ENCODE results near the gene SLC12A8.
A peak's percentile ranks its signal among the peaks of the same experiment; 100 is the strongest.

SLC12A8 gene

DNA sequence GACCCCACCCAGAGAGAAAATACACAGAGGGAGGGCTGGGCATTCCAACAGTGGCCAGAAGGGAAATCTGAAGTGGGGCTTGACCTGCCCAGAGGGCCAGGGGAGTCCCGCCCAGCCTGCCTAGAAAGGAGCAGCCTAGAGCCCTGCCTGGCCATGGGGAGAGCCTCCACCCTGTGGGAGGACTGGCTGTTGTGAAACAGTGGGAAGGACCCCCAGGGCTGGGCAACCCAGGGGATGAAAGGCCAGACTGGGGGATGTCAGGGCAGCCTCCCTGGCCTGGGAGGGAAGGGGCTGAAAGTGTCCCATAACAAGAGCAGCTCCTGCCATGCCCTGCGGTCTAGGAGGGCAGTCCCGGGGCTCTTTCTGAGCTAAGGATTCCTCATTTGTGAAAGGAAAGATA, 69.0 kb downstream of the SLC12A8 start:
- no peak overlapping the region for H3K4me3 ChIP-seq (ENCODE audit: low read length)
- no peaks in the 10 kb centered on the region for H3K36me3 ChIP-seq (ENCODE audit: control insufficient read depth, insufficient read depth, low read length, severe bottlenecking)
- H3K4me1 ChIP-seq (ENCODE audit: control insufficient read depth, insufficient read depth, low read length): peaks cover 57% of the 10 kb centered on the region
- no peak for DNase-seq (ENCODE audit: low read depth)
- no peaks in the 10 kb centered on the region for H3K9me3 ChIP-seq (ENCODE audit: control insufficient read depth, low read length)
- H3K9ac ChIP-seq (ENCODE audit: low read length): peak overlapping the region; percentile 40
- H3K27me3 ChIP-seq (replicated peaks; ENCODE audit: control insufficient read depth, insufficient read depth, low read length): no peaks in the 10 kb centered on the region

DNA sequence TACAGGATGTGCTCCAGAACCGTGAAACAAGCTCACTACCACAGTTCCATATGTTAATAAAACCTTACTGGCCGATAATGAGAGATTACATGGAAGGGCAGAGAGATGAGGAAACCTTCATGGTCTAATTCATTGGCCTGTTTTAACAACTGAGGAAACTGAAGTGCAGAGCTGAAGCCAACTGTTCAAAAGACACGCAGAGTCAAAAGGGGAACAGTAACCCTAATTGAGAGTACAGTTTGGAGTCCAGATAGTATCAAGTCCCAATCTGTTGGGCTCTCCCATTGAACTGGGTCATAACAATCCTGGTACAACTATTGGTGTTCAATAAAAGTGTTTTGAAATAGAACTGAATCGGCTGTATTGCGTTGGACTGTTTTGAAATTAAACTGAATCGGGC, 69.6 kb downstream of the SLC12A8 start:
- Histone ChIP-seq H3K9ac (ENCODE audit: low read length) (no peak overlapping the region), H3K36me3 (ENCODE audit: control insufficient read depth, insufficient read depth, low read length, severe bottlenecking) (no peaks in the 10 kb centered on the region), H3K4me3 (ENCODE audit: low read length) (no peak overlapping the region), H3K4me1 (ENCODE audit: control insufficient read depth, insufficient read depth, low read length) (peaks cover 53% of the 10 kb centered on the region), H3K9me3 (ENCODE audit: control insufficient read depth, low read length) (no peaks in the 10 kb centered on the region), H3K27me3 (replicated peaks; ENCODE audit: control insufficient read depth, insufficient read depth, low read length) (no peaks in the 10 kb centered on the region)
- DNase-seq (ENCODE audit: low read depth): no peak

DNA sequence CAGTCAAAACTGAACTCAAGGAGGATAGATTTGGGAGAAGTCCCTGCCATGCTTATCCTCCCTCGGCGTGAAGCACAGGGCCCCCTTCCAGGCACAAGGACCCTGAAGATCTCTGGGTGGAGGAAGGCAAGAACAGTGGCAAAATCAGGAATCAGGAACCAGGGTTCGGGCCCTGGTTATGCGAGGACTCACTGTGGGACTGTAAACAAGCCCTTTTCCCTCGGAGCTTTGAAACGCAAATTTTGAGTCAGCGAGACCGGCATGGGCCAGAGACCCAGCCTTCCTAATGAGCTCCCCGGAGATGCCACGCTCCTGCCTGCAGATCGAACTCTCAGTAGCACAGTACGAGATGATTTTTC, 70.1 kb downstream of the SLC12A8 start:
- peak overlapping the region; percentile 70 for H3K9ac ChIP-seq (ENCODE audit: low read length)
- H3K27me3 ChIP-seq (replicated peaks; ENCODE audit: control insufficient read depth, insufficient read depth, low read length): no peaks in the 10 kb centered on the region
- DNase-seq (ENCODE audit: low read depth): no peak
- H3K4me3 ChIP-seq (ENCODE audit: low read length): no peak overlapping the region
- peaks cover 53% of the 10 kb centered on the region for H3K4me1 ChIP-seq (ENCODE audit: control insufficient read depth, insufficient read depth, low read length)
- no peaks in the 10 kb centered on the region for H3K36me3 ChIP-seq (ENCODE audit: control insufficient read depth, insufficient read depth, low read length, severe bottlenecking)
- H3K9me3 ChIP-seq (ENCODE audit: control insufficient read depth, low read length): no peaks in the 10 kb centered on the region

DNA sequence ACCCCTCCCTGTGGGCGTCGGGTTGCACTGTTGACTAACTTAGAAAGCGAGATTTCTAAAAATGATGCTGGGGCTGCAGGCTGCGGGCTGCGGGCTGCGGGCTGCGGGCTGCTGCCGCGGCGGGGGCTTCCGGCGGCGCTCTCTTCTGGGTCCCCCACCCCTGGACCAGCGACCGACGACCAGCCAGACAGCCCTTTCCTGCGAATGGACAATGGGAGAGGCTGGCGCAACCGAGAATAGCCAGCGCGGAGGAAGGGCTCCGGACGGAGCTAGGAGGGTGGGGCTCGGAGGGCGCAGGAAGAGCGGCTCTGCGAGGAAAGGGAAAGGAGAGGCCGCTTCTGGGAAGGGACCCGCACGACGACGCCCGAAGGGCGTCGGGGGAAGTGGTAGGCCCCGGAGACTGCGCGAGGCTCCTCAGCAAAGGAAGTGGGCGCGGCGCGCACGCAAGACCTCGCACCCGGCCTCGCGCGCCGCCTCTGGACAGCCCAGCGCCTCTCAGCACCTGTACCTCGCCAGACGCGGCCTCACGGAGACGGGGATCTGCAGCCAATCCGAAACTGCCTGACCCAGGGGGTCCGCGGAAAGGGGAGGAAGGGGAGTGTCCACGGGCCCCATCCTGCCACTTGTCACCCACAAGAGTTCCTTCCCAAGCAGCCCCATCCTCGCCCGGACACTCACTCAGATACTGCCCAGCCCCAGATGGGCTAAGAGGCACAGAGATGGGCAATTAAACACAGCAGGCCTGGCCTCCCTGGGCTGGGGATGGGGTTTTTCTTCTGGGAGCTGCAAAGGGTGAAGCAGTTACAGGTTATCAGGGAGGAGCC, 70.7 kb downstream of the SLC12A8 start:
- no peak for DNase-seq (ENCODE audit: low read depth)
- no peaks in the 10 kb centered on the region for H3K36me3 ChIP-seq (ENCODE audit: control insufficient read depth, insufficient read depth, low read length, severe bottlenecking)
- H3K4me1 ChIP-seq (ENCODE audit: control insufficient read depth, insufficient read depth, low read length): peaks cover 56% of the 10 kb centered on the region
- no peaks in the 10 kb centered on the region for H3K9me3 ChIP-seq (ENCODE audit: control insufficient read depth, low read length)
- H3K9ac ChIP-seq (ENCODE audit: low read length): peak overlapping the region; percentile 70
- H3K4me3 ChIP-seq (ENCODE audit: low read length): peak overlapping the region; percentile 64
- H3K27me3 ChIP-seq (replicated peaks; ENCODE audit: control insufficient read depth, insufficient read depth, low read length): no peaks in the 10 kb centered on the region

DNA sequence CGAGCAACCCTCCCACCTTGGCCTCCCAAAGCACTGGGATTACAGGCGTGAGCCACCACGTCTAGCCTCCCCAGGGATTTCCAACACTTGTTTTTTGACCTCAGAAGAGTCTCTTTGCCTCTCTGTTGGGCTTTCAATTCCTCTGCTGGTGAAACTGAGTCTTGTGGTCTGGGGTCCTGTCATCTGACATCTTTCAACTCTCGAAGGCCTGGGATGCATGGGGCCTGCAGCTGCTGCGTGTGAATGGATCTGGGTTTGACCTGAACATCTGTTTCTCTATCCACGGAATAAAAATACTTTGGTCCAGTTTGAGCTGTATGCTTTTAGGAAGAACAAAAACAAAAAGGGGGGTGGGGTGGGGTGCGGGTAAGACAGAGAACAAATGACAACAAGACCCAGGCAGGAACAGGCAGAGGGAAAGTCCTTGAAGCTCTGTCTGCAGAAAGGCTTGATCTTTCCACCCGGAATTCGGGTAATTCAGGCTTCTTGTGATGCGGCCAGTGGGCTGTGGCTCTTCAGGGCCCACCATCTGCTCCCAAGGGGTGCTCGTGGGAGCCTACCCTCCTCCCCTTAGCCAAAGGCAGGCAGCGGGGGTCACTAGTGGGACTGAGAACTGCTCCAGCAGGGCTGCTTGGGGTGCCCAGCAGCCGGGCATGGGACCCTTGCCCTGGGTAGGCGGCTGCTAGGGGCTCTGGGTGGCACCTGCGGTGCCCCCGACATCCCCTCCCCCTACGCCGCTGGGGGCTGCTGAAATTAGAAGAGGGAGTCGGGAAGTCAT, 71.5 kb downstream of the SLC12A8 start:
- no peaks in the 10 kb centered on the region for H3K36me3 ChIP-seq (ENCODE audit: control insufficient read depth, insufficient read depth, low read length, severe bottlenecking)
- H3K4me1 ChIP-seq (ENCODE audit: control insufficient read depth, insufficient read depth, low read length): peaks cover 59% of the 10 kb centered on the region
- no peaks in the 10 kb centered on the region for H3K9me3 ChIP-seq (ENCODE audit: control insufficient read depth, low read length)
- H3K9ac ChIP-seq (ENCODE audit: low read length): peak overlapping the region; percentile 70
- no peak for DNase-seq (ENCODE audit: low read depth)
- H3K27me3 ChIP-seq (replicated peaks; ENCODE audit: control insufficient read depth, insufficient read depth, low read length): no peaks in the 10 kb centered on the region
- no peak overlapping the region for H3K4me3 ChIP-seq (ENCODE audit: low read length)

DNA sequence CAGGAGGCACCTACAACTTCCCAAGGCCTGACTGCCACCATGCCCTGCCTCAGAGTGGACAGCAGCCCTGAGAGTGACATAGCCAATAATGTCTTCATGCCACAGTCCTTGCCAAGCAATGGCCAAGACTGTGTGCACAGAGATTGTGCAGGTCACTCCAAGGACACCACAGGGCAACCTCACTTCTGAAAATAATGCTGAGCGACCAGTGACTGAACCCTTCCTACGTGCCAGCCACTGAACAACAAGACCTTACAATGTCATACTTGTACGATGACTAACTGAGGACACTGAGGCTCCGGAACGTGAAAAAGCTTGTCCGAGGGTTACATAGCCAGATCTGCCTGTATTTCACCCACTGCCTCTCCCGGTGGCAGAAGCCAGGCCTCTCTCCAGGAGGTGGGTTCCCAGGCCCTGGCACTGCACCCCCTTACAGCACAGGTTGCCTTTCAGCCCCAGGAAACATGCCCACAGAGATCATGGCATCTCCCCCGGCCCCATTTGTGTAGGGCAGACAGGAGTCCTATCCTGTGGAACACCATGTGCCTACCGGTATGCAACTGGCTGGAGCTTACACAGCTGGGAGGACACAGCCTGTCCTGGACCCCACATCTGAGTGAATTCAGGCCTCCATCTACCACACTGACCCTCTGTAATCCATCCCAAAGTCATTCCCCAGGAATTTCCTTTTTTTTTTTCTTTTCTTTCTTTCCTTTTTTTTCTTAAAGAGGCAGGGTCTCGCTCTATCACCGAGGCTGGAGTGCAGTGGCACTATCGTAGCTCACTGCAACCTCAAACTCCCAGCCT, 72.3 kb downstream of the SLC12A8 start:
- H3K27me3 ChIP-seq (replicated peaks; ENCODE audit: control insufficient read depth, insufficient read depth, low read length): no peaks in the 10 kb centered on the region
- H3K4me3 ChIP-seq (ENCODE audit: low read length): no peak overlapping the region
- H3K4me1 ChIP-seq (ENCODE audit: control insufficient read depth, insufficient read depth, low read length): peaks cover 59% of the 10 kb centered on the region
- no peaks in the 10 kb centered on the region for H3K9me3 ChIP-seq (ENCODE audit: control insufficient read depth, low read length)
- H3K9ac ChIP-seq (ENCODE audit: low read length): peak overlapping the region; percentile 13
- peak; percentile 78 for DNase-seq (ENCODE audit: low read depth)
- H3K36me3 ChIP-seq (ENCODE audit: control insufficient read depth, insufficient read depth, low read length, severe bottlenecking): no peaks in the 10 kb centered on the region

DNA sequence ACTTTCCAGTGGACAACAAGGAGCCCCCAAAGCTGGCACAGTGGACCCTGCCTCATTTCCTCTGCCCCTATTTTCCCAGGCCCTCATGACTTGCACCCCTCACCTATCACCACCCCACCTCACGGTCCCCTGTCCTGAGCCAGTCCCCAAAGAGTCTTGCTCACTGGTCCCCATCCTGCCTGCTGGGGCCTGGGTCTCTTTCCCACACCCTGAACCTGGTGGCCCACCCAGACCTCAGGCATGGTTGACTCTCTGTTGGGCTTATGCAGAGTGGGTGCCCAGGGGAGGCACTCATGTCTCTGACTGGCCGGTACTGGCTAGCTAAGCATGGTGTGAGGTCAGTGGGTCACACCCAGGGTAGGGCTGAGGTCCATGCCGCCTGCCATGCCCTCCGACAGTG, 73.2 kb downstream of the SLC12A8 start:
- no peak overlapping the region for H3K4me3 ChIP-seq (ENCODE audit: low read length)
- H3K36me3 ChIP-seq (ENCODE audit: control insufficient read depth, insufficient read depth, low read length, severe bottlenecking): no peaks in the 10 kb centered on the region
- no peaks in the 10 kb centered on the region for H3K27me3 ChIP-seq (replicated peaks; ENCODE audit: control insufficient read depth, insufficient read depth, low read length)
- no peak for DNase-seq (ENCODE audit: low read depth)
- no peaks in the 10 kb centered on the region for H3K9me3 ChIP-seq (ENCODE audit: control insufficient read depth, low read length)
- H3K9ac ChIP-seq (ENCODE audit: low read length): no peak overlapping the region
- peaks cover 54% of the 10 kb centered on the region for H3K4me1 ChIP-seq (ENCODE audit: control insufficient read depth, insufficient read depth, low read length)

DNA sequence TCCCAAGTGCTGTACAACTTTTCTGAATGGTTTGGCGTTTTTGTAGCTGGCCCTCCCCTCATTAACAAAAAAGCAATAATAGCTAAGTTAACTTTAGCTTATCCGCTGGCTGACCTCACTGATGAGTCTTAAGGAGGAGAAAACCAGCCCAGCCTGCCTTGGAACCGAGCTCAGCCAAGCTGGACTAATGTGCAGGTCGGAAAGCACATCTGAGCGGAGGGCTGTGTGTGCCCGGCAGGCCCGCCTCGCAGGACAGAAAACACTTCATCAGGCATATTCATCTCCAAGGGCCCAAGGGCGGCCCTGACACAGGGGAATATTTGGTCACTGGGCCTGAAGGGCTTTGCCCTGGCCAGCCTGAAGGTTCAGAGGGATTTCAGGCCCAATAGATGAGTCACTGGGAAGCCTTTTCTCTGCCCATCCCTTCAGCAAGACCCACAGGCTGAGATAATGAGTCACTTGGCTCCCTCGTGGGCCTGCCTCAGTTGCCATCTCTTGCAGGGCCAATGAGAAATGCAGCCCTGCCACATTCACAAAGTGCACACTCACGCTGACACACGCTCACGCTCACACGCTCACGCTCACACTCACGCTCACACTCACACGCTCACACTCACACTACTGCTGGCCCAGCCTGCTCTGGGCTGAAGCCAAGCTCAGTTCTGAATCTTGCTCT, 75.1 kb downstream of the SLC12A8 start:
- Histone ChIP-seq H3K36me3 (ENCODE audit: control insufficient read depth, insufficient read depth, low read length, severe bottlenecking) (no peaks in the 10 kb centered on the region), H3K27me3 (replicated peaks; ENCODE audit: control insufficient read depth, insufficient read depth, low read length) (no peaks in the 10 kb centered on the region), H3K4me1 (ENCODE audit: control insufficient read depth, insufficient read depth, low read length) (peaks cover 43% of the 10 kb centered on the region), H3K9ac (ENCODE audit: low read length) (peak overlapping the region; percentile 67), H3K4me3 (ENCODE audit: low read length) (peak overlapping the region; percentile 27), H3K9me3 (ENCODE audit: control insufficient read depth, low read length) (no peaks in the 10 kb centered on the region)
- DNase-seq (ENCODE audit: low read depth): no peak

DNA sequence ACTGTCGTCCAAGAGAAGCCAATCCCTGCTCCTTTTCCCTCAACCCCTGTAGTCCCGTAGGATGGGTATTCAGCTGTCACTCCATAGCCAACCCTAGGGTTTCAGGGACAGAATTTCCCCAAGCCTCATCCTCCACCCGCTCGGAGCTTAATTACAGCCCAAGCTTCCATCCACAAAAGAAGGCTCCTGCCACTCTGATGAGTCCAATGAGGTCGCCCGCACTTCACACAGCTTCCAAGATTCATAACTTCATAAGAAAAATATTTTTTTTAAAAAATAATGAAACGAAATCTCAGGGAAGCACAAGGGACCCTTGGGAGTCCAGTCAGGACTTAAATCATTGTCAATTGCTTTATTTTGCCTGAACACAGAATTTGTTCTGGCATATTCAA, 75.6 kb downstream of the SLC12A8 start:
- Histone ChIP-seq H3K9ac (ENCODE audit: low read length) (peak overlapping the region; percentile 67), H3K4me1 (ENCODE audit: control insufficient read depth, insufficient read depth, low read length) (peaks cover 43% of the 10 kb centered on the region), H3K27me3 (replicated peaks; ENCODE audit: control insufficient read depth, insufficient read depth, low read length) (no peaks in the 10 kb centered on the region), H3K36me3 (ENCODE audit: control insufficient read depth, insufficient read depth, low read length, severe bottlenecking) (no peaks in the 10 kb centered on the region), H3K9me3 (ENCODE audit: control insufficient read depth, low read length) (no peaks in the 10 kb centered on the region), H3K4me3 (ENCODE audit: low read length) (peak overlapping the region; percentile 14)
- no peak for DNase-seq (ENCODE audit: low read depth)

DNA sequence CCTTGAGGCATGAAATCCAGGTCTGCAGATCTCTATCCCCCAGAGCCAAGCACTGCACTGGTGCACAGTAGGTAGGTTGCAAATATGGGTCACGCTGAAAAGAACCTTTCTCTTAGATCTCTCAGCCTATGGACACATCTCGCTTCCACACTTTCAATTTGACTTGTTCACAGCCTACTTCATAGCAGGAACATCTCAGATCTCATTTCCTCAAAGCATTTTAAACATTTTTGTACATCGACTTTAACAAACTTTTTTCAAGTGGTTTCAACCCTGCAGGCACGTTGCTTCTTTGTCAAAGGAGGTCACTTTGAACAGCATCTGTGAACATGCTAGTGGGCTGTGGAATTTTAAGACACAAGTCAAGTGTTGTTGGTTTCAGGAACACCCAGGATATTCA, 76.0 kb downstream of the SLC12A8 start:
- no peaks in the 10 kb centered on the region for H3K36me3 ChIP-seq (ENCODE audit: control insufficient read depth, insufficient read depth, low read length, severe bottlenecking)
- H3K9ac ChIP-seq (ENCODE audit: low read length): peak overlapping the region; percentile 67
- DNase-seq (ENCODE audit: low read depth): no peak
- peaks cover 43% of the 10 kb centered on the region for H3K4me1 ChIP-seq (ENCODE audit: control insufficient read depth, insufficient read depth, low read length)
- no peaks in the 10 kb centered on the region for H3K27me3 ChIP-seq (replicated peaks; ENCODE audit: control insufficient read depth, insufficient read depth, low read length)
- no peaks in the 10 kb centered on the region for H3K9me3 ChIP-seq (ENCODE audit: control insufficient read depth, low read length)
- H3K4me3 ChIP-seq (ENCODE audit: low read length): peak overlapping the region; percentile 14
